Sigmoid colon (tissue), 4 donors: ENCODE data around the gene SGPP1.

ENCODE experiments used
- EP300 ChIP-seq, 4 donors: sonication (generic); formaldehyde crosslinking; IDR thresholded peaks; one replicate each; pipeline ENCODE4 v1.6.1; 2017; ENCODE audit warnings: antibody characterized with exemption in 4 of 4
- POLR2AphosphoS5 ChIP-seq, 4 donors: sonication (generic); formaldehyde crosslinking; IDR thresholded peaks; one replicate each; pipeline ENCODE4 v1.6.1; 2017; ENCODE audit warnings: antibody characterized with exemption in 4 of 4
- TF ChIP-seq, protein P1 (sequence below), 4 experiments: fragments of 450-650 bp in 3 of 4; fragments of 200-600 bp in 1 of 4; IDR thresholded peaks; one replicate each; pipeline ENCODE4 v1.5.1; 2016 to 2019; ENCODE audit warnings: antibody characterized with exemption in 4 of 4, mild to moderate bottlenecking in 3 of 4, moderate library complexity in 2 of 4

DNA sequence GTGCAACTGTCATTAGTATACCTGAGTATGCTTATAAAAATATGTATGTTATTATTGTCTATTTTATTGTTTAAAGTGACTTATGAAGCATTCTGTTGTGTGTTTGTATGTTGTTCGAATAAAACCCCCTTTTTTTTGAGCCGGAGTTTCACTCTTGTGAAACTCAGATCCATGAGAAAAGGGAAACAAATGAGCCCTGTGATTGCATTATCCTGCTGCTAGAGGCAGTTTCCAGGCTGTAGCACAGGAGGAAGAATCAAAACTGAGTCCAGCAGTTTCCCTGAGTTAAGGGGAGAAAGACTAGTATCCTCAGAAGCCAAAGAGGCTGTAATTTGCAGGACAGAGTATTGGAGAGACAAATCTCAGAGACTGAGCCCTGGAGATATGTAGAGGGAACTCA is 12.5 kb downstream of the SGPP1 start:
- TF ChIP-seq POLR2AphosphoS5 (IDR thresholded peaks at IDR 0.05) (no peak), EP300 (IDR thresholded peaks at IDR 0.05) (no peak)
- TF ChIP-seq, protein P1, sequence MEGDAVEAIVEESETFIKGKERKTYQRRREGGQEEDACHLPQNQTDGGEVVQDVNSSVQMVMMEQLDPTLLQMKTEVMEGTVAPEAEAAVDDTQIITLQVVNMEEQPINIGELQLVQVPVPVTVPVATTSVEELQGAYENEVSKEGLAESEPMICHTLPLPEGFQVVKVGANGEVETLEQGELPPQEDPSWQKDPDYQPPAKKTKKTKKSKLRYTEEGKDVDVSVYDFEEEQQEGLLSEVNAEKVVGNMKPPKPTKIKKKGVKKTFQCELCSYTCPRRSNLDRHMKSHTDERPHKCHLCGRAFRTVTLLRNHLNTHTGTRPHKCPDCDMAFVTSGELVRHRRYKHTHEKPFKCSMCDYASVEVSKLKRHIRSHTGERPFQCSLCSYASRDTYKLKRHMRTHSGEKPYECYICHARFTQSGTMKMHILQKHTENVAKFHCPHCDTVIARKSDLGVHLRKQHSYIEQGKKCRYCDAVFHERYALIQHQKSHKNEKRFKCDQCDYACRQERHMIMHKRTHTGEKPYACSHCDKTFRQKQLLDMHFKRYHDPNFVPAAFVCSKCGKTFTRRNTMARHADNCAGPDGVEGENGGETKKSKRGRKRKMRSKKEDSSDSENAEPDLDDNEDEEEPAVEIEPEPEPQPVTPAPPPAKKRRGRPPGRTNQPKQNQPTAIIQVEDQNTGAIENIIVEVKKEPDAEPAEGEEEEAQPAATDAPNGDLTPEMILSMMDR (IDR thresholded peaks at IDR 0.05) = no peak
